K562 (cell line): ENCODE results near the gene ADAMTSL3. TPM values are rescaled to one million over a fixed set of nuclear protein-coding genes. Genes with fewer than 3 reads are reported as not detected.

Experiments
- FOXJ2 ChIP-seq: fragments of 200-800 bp; sonication (Bioruptor generic); IDR thresholded peaks from 2 replicates; pipeline ENCODE4 v1.6.1; 2016; ENCODE audit warnings: missing genetic modification characterization, missing compliant biosample characterization
- FUS ChIP-seq: fragments of 200-400 bp; formaldehyde crosslinking; optimal IDR thresholded peaks from 2 replicates; pipeline ENCODE3; 2017; ENCODE audit warnings: low read depth, low read length
- KLF10 ChIP-seq: fragments of 250-450 bp; sonication (Bioruptor Pico); IDR thresholded peaks from 2 replicates; pipeline ENCODE4 v1.6.1; 2021; ENCODE audit warnings: matching md5 sums
- NR2C2 ChIP-seq, 2 experiments: fragments of 200-800 bp in 1 of 2; sonication (Bioruptor generic) in 1 of 2; sonication (generic) in 1 of 2; formaldehyde crosslinking in 1 of 2; IDR thresholded peaks; 2 replicates each; pipeline versions ENCODE4 v1.6.1 to v1.8.0; 2016 to 2022; ENCODE audit warnings: mild to moderate bottlenecking in 1 of 2, missing compliant biosample characterization in 1 of 2, missing genetic modification characterization in 1 of 2, missing genetic modification reagents in 1 of 2
- PYGO2 ChIP-seq: fragments of 450-650 bp; IDR thresholded peaks from 2 replicates; pipeline ENCODE4 v1.6.1; 2016; ENCODE audit warnings: mild to moderate bottlenecking, missing genetic modification characterization, moderate library complexity, missing compliant biosample characterization
- RBM34 ChIP-seq: fragments of 200-400 bp; formaldehyde crosslinking; IDR thresholded peaks from 2 replicates; pipeline ENCODE4 v1.6.1; 2018; ENCODE audit warnings: low read length, borderline replicate concordance; ENCODE audit not compliant: insufficient read depth
- SREBF1 ChIP-seq: fragments of 150-350 bp; IDR thresholded peaks from 2 replicates; pipeline ENCODE4 v1.6.1; 2014; ENCODE audit warnings: antibody characterized with exemption, low read depth, low read length, borderline replicate concordance
- SRSF3 ChIP-seq: fragments of 200-400 bp; formaldehyde crosslinking; IDR thresholded peaks from 2 replicates; pipeline ENCODE4 v1.6.1; 2016; ENCODE audit warnings: mild to moderate bottlenecking, low read length, moderate library complexity; ENCODE audit not compliant: insufficient read depth
- polyA plus RNA-seq, 8 experiments: library from polyadenylated mRNA; depleted of rRNA in 4 of 8; stranded (reverse) in 5 of 8; unstranded in 3 of 8; fragments of >200 nt; fragmentation: Nextera tagmentation in 2 of 8; fragmentation: Illumina TruSeq in 1 of 8; extraction: Ambion mirVana in 2 of 8; extraction: Trizol in 1 of 8; gene quantifications; 2 replicates each; pipeline versions ENCODE4 v1.2.1 to v1.2.3, GENCODE V29; 2011 to 2014; ENCODE audit warnings: inconsistent platforms in 1 of 8, missing spikeins in 1 of 8
- total RNA-seq, 7 experiments: library from RNA; depleted of rRNA in 6 of 7; stranded (reverse); fragments of >200 nt in 6 of 7; fragmentation: Illumina TruSeq in 2 of 7; extraction: Trizol in 2 of 7; gene quantifications; 2 replicates each; pipeline versions ENCODE4 v1.2.1 to v1.2.3, GENCODE V29; 2011 to 2021; ENCODE audit warnings: low replicate concordance in 1 of 7
- TF ChIP-seq, protein P1 (sequence below): sonication (generic); formaldehyde crosslinking; IDR thresholded peaks from 2 replicates; pipeline ENCODE4 v1.9.0; 2022; ENCODE audit warnings: mild to moderate bottlenecking, missing genetic modification reagents
- TF ChIP-seq, protein P2 (sequence below), 2 experiments: fragments of 450-650 bp; IDR thresholded peaks; 2 replicates each; pipeline ENCODE4 v1.6.1; 2016; ENCODE audit warnings: mild to moderate bottlenecking in 2 of 2, borderline replicate concordance in 1 of 2, low read depth in 1 of 2, moderate library complexity in 1 of 2

ADAMTSL3 gene
- total and polyA plus RNA-seq, 9 of the 15 experiments (the other 6 are each of a cell fraction or from before 2014, with no cell fraction given): 0.01 to 0.18 (median 0.07) TPM; not detected in 3

DNA sequence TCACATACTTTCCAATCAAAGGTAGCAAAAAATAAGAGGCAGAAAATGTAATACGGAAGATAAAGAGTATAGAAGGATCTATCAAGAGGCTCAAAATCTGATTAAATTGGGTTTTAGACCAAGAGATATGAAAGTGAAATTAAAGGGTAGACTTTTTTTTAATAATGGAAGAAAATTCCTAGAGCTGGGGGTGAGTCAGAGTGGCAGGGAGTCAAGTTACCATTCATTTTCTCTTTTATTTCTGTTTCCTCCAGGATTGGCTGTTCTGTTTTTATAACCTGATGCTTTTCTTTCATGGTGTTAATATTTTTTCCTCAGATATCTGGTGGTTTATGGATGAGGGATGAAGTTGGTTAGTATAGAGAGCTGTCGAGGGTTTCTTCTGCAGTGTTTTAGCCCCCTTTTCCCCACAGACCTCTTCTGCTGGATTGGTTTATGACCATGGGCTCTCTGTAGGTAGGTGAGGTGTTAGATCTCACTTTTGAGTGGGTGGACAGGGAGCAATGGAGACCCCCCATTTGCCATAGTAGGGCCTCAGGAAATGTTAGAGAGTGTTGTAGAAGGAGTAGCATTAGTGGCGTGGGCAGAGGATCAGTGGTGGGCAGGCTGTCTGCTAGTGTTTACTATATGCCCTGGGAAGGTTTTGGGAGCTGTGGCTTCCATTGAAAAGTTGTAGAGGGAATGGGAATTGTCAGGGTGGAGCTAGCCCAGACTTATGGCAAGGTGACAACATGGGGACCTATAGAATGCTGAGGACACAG, 380.1 kb downstream of the ADAMTSL3 start (continued):
- TF ChIP-seq, protein P1, sequence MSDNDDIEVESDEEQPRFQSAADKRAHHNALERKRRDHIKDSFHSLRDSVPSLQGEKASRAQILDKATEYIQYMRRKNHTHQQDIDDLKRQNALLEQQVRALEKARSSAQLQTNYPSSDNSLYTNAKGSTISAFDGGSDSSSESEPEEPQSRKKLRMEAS (CRISPR knock-in tag): no peak
- TF ChIP-seq, protein P2, sequence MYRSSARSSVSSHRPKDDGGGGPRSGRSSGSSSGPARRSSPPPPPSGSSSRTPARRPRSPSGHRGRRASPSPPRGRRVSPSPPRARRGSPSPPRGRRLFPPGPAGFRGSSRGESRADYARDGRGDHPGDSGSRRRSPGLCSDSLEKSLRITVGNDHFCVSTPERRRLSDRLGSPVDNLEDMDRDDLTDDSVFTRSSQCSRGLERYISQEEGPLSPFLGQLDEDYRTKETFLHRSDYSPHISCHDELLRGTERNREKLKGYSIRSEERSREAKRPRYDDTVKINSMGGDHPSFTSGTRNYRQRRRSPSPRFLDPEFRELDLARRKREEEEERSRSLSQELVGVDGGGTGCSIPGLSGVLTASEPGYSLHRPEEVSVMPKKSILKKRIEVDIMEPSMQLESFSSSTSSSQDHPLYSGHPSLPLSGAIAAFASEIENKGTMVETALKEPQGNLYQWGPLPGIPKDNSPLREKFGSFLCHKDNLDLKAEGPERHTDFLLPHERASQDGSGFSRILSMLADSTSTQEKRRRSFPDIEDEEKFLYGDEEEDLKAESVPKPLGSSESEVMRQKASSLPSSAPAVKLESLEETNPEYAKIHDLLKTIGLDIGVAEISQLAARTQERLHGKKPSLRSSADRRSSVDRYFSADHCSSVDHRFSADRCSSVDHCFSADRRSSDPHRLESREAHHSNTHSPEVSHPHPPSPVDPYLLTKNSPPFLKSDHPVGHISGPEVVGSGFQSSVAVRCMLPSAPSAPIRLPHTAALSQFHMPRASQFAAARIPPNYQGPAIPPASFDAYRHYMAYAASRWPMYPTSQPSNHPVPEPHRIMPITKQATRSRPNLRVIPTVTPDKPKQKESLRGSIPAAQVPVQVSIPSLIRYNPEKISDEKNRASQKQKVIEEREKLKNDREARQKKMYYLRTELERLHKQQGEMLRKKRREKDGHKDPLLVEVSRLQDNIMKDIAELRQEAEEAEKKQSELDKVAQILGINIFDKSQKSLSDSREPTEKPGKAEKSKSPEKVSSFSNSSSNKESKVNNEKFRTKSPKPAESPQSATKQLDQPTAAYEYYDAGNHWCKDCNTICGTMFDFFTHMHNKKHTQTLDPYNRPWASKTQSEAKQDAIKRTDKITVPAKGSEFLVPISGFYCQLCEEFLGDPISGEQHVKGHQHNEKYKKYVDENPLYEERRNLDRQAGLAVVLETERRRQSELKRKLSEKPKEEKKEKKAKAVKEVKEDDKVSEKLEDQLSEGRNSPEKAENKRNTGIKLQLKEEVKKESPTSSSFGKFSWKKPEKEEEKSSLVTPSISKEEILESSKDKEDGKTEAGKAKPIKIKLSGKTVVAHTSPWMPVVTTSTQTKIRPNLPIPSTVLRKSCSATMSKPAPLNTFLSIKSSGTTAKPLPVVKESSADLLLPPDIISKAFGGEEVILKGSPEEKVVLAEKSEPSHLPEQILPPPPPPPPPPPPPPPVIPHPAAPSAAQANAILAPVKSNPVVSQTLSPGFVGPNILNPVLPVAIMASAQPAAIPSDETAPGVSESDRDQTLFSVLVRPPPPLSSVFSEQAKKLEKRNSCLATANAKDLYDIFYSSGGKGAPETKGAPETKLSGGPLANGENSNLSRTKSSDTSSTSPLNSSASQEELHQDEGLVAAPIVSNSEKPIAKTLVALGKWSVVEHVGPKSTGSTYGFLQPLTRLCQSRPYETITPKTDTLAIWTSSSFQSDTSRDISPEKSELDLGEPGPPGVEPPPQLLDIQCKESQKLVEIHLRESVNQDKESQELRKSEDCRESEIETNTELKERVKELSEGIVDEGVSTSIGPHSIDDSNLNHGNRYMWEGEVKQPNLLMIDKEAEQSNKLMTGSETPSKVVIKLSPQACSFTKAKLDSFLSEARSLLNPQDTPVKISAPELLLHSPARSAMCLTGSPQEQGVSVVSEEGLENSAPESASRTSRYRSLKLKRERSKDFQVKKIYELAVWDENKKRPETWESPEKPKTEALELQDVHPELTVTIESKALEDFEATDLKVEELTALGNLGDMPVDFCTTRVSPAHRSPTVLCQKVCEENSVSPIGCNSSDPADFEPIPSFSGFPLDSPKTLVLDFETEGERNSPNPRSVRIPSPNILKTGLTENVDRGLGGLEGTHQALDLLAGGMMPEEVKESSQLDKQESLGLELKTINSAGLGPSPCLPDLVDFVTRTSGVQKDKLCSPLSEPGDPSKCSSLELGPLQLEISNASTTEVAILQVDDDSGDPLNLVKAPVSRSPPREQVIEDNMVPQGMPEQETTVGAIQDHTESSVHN (IDR thresholded peaks at IDR 0.05; ENCODE audit: borderline replicate concordance in 1 of 2, low read depth in 1 of 2): no peak
- no peak for TF ChIP-seq SRSF3
- no peak for TF ChIP-seq SREBF1
- TF ChIP-seq FOXJ2 (tag): no peak
- TF ChIP-seq PYGO2 (tag): no peak
- no peak for TF ChIP-seq NR2C2 (CRISPR knock-in tag; IDR thresholded peaks at IDR 0.05)
- TF ChIP-seq NR2C2 (tag; IDR thresholded peaks at IDR 0.05): no peak
- TF ChIP-seq FUS: no peak
- TF ChIP-seq RBM34: no peak
- TF ChIP-seq KLF10 (CRISPR knock-in tag): no peak
